Measurements from ENCODE around the gene NPHP4.
"Not testable (repeated sequence)": the region's sequence is repeated elsewhere in the genome, so short reads cannot be mapped to it uniquely, and the experiment has no call there.

Gene NPHP4

DNA sequence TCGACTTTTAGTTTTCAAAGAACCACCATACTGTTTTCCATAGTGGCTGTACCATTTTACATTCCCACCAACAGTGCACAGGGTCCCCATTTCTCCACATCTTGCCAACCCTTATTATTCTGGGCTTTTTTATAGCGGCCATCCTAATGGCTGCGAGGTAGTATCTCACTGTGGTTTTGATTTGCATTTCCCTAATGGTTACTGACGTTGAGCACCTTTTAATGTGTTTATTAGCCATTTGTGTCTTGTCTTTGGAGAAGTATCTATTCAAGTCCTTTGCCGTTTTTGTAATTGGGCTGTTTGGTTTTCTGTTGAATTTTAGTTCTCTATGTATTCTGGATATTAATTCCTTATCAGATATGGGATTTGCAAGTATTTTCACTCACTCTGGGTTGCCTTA is 31.1 kb upstream of the NPHP4 start:
- DNase-seq (ENCODE audit: low read depth) = no peak

GRCh38 chr1:6022193-6022592 is 30.0 kb upstream of the NPHP4 start:
- no peak for DNase-seq (ENCODE audit: low read depth)

- DNase-seq (ENCODE audit: low read depth) = no peak
Measured at GRCh38 chr1:6019166-6019845, 27.1 kb upstream of the NPHP4 start.

GRCh38 chr1:6017654-6018053 is 25.4 kb upstream of the NPHP4 start:
- DNase-seq (ENCODE audit: low read depth) = not testable (repeated sequence)

DNA sequence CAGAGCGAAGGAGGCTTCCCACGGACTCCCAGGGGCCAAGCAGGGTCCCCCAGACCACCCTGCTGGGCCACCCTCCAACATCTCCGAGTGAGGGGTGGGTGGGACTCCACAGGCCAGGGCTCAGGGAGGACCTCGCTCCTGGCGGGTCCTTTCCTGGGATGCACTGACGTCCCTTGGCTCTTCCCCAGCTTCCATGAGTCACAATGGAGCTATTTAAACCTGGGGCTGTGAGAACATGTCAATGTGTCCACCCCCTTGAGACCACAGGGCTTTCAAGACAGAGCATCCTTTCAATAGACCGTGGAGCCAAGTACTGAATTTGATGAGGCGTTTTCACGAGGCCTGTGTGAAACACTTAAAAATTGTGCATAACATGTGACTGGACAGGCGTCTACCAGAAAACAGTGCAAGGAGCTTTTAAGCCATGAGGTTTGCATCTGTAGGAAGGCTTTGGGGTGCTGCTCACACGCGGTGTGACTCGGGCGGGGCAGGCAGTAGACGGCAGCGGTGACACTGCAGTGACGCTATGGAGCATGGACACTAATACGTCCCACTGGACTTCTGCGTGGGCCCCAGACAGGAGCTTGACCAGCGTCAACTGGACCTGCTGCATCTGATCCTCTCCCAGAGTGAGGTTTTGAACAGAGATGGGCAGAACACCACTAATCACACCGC is 24.1 kb upstream of the NPHP4 start:
- DNase-seq (ENCODE audit: low read depth) = peak; percentile 28

DNA sequence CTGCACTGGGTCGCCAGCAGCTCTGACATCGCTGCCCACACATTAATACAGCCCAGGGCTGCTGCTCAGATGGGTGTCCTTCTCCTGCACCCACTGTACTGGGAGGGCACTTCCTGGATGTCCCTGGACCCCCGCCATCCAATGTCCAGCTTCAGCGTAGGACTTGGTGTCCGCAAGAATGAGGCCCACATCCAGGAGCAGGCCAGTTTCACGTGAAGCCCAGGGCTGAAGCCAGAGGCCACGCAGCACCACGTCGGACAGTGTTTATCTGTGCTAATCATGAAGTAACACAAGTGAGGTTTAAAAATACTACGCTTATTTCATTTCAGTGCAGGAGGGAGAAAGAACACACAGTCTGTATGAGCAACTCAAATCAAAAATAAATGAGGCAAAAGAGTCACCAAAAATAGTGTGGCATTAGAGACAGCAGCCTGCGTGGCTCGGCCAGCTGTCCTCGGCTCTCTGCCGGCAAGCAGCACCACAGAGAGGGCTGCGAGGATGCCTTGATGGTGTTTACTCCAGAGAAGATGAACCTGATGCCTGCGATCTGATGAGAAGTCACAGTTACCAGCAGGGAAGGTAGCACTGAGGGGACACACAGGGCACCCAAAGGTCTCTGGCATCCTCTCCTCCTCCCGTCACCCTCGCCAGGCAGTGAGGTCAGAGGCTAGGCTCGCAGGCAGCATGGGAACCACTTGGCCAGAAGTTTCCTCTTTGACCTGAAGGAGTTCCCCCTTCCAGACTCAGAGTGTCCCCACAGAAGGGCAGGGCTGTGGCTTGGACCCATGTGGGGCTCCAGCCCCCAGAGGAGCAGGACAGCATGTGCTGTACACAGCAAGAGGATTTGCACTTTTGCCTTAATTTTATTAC is 22.1 kb upstream of the NPHP4 start:
- no peak for DNase-seq (ENCODE audit: low read depth)

DNA sequence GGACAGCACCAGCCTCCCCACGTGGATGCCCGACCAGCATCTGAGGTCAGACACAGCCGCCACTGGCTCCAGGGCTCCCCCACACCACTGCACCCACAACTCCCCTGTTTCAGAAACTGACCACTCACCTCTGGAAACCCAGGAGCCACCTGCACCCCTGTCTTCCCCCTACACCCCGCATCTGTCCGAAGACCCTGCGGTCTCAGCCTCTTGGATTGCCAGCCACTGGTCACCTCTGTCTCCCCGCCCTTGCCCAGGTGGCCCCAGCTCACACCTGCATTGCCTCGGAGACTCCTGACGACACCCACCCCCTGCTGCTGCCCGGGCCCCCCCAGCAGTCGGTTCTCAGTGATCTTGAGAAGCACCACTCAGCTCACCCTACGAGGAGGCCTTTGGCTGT is 21.3 kb upstream of the NPHP4 start:
- DNase-seq (ENCODE audit: low read depth) = no peak

DNA sequence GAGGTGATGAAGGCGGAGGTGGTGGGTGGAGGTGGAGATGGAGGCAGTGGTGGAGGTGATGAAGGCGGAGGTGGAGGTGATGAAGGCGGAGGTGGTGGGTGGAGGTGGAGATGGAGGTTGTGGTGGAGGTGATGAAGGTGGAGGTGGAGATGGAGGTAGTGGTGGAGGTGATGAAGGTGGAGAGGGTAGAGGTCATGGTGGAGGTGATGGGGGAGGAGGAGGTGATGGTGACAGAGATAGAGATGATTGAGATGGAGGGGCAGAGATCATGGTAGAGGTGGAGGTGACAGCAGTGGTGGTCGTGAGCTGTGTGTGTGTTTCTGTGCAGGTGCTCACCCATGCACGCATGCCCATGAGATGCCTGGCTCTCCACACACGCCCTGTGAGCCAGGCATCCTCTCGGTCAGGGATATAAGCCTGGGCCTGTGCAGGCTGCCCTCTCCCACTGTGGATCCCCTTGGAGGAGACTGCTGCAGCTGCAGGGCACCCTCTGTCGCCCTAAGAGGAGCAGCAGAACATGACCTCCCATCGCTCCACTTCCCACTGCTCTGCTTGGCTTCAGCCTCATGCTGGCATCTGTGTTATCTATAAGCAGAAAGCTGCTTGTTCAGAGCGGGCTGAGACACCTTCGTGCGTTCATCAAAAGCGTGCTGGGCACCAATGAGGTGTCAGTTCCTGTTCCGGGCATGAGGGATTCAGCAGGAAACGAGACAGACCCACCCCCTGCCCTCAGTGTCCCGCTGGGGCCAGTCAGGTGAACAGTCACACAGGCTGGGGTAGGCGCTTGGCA is 20.5 kb upstream of the NPHP4 start:
- DNase-seq (ENCODE audit: low read depth) = no peak

DNA sequence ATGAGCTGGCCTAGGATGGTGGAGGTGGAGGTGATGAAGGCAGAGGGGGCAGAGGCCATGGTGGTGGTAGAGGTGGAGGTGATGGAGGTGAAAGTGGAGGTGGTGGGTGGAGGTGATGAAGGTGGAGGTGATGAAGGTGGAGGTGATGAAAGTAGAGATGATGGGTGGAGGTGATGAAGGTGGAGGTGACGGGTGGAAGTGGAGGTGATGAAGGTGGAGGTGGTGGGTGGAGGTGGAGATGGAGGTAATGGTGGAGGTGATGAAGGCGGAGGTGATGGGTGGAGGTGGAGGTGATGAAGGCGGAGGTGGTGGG is 19.7 kb upstream of the NPHP4 start:
- DNase-seq (ENCODE audit: low read depth) = no peak

- DNase-seq (ENCODE audit: low read depth) = no peak
Measured at GRCh38 chr1:6011161-6011945, 19.1 kb upstream of the NPHP4 start.

DNA sequence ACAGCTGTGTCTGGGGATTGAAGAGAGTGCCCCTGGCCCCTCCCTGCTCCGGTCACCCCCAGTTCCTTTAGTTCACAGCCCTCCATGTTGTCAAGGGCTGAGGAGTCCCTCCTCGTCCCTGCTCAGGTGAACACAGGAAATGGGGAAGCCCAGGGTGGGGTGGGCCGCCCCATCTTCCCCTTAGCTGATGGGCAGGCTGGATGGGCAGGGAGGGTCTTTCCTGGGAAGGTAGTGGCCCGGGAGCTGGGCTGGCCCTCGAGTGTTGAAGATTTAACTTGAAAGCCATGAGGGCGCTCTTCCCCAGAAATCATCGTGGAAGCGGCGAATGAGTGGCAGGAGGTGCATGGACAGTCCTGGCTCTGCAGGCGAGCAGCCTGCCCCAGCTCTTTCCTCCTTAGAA is 18.3 kb upstream of the NPHP4 start:
- DNase-seq (ENCODE audit: low read depth) = no peak

DNA sequence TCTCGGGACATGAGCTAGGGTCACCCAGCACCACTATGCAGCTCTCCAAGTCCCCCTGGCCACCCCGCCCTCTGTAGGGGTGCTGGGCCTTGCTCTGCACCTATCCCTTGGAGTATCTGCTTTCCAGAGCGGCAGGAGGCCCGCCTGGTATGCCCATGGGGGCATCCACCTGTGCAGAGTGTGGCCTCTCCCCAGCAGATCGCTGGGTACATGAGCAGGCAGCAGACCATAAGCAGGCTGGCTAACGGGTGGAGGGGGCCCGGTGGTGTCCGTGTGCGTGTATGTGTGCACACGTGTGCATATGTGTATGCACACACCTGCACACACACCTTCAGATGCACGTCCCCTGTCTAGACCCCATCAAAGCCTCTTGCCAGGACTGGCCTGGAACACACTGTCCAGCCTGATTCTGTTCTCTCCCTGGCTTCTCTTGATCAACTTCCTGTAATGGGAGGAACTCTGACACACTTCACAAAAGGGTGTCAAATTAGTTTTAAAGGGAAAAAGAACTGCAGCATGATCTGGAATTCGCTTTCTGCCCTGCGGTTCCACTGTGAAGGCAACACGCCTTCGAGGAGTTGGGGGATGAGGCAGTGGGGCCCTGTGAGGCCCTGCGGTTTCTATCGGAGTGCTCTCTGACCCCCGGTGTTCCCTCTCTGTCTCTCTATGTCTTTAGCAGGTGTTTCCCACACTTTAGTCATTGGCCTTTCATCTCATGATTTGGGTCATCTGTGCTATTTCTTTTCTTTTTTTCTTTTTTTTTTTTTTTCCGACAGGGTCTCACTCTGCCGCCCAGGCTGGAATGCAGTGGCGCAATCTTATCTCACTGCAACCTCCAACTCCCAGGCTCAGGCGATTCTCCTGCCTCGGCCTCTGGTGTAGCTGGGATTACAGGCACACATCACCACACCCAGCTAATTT is 17.2 kb upstream of the NPHP4 start:
- no peak for DNase-seq (ENCODE audit: low read depth)

GRCh38 chr1:6008696-6009095 is 16.5 kb upstream of the NPHP4 start:
- DNase-seq (ENCODE audit: low read depth) = no peak

- DNase-seq (ENCODE audit: low read depth) = no peak
Measured at GRCh38 chr1:6008084-6008415, 15.8 kb upstream of the NPHP4 start.

- DNase-seq (ENCODE audit: low read depth) = no peak
Measured at GRCh38 chr1:6007318-6008083, 15.3 kb upstream of the NPHP4 start.

DNA sequence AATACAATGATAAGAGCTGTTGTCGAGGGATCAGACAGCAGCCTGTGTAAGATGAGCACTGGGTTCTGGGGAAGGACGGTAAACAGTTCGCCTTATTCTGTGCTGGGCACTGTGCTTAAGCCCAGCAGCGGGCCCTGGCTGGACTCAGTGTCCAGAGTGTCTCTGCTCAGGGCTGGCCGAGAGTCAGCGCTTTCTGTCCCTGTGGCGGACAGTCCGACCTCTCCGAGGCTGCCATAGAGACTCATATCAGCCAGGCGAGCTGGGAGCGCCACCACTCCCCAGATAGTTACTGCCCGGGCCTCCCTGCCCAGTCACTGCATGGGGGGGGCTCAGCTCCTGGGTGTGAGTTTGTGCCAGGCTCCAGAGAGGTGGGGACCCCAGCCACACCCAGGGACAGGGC is 14.7 kb upstream of the NPHP4 start:
- no peak for DNase-seq (ENCODE audit: low read depth)

DNA sequence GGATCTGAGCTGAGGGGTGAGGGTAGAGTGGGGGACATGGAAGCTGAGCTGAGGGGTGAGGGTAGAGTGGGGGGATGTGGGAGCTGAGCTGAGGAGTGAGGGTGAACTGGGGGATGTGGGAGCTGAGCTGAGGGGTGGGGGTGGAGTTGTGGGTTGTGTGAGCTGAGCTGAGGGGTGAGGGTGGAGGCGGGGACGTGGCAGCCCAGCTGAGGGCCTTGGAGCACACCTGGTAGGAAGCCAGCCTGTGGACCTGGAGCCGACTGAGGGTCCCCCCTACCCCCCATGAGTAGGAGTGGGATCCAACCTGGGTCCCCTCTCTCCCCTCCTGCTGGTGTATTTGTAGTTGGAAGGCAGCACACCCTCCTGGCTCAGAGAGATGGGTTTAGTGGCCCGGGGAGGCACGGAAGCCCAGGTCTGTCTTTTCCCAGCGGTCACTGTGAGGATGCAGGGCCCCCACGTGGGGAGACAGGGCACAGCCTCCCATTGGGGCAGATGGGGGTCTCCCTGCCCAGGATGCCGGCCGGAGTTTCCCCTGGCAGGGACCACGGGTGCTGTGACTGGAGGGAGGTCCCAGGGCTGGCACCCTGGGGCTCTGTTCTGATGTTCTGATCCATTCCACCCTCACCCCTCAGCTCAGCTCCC is 13.2 kb upstream of the NPHP4 start:
- no peak for DNase-seq (ENCODE audit: low read depth)

DNA sequence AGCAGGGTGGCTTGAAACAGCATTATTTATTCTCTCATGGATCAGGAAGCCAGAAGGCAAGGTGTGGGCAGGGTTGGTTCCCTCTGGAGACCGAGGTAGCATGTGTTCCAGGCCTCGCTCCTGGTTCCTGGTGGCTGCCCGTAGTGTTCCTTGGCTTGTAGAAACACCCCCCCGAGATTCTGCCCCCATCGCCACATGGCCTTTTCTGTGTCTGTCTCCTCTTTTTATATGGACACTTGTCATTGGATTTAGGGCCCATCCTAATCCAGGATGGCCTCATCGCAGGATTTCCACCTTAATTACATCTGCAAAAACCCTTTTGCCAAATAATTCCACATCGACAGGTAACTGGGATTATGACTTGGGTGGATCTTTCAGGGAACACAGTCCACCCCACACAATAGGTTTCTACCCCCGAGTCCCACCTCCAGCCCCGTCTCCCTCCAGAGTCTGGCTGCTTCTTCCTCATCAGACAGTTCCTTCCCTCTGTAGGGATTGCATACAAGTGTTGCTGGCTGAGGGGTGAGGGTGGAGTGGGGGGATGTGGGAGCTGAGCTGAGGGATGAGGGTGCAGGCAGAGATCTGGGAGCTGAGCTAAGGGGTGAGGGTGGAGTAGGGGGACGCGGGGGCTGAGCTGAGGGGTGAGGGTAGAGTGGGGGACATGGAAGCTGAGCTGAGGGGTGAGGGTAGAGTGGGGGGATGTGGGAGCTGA is 12.3 kb upstream of the NPHP4 start:
- no peak for DNase-seq (ENCODE audit: low read depth)
